HL-60/S4 (cell line): ENCODE data around the gene DCP1A.
"Not testable (repeated sequence)": the region's sequence is repeated elsewhere in the genome, so short reads cannot be mapped to it uniquely, and the experiment has no call there.

Experiments
- in situ Hi-C: fragments of 300-500 bp; cut with MboI; formaldehyde crosslinking; loops from 2 replicates; pipeline ENCODE4 v1.14.3; 2022; ENCODE audit warnings: low sequenced_read_pairs

The DCP1A gene

DNA sequence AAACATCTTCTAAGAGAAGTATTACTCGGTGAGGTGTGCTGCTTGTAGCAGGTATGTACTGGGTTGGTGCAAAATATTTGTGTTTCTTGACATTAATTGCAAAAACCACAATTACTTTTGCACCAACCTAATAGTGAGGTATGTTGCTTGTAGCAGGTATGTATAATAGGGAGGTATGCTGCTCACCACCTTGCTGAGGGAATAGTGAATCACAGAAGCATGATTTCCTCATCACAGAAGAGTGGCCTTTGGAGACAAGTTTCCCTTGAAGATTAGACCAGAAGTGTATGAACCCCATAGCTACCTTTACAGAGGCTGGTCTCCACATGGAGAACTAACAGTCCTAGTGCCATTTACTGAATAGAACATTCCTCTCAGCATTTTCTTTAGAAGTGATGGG, 15.5 kb downstream of the DCP1A start:
- in situ Hi-C loops: no loop called here

DNA sequence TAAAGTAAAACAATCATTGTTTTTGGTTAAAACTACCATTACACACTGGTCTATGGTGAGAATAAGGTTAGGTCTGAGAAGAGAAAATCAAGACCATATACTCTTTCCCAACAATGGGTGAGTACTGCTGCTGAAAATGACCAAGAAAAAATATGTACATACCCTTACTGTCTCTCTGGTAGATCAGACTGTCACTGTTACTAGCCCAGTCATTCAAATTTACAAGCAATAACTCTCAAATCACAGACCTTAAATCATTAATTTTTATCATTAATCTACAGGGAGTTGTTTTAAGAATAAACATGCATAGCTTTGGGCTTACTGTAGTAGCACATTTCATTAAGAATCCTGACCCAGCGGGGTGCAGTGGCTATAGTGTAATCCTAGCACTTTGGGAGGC, 17.4 kb downstream of the DCP1A start:
- in situ Hi-C loops: no loop called here

DNA sequence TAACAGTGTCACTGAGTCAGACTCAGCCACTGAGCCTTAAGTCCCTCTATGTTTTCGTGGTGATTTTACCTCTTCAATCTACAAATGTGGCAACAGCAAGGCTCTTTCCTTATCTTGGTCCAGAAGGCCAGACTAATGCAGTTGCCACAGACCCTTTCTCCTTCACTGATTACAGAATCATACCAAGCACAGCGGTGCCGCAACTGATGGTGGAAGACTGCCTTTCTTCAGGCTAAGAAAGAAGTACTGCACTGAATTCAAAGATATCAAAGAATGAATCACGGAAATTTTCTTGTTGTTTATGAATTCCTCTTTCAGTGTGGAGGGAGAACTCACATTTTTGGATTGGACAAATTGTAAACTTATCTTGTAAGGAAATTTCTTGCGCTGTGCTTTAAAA, 18.6 kb downstream of the DCP1A start:
- in situ Hi-C loops: no loop called here

DNA sequence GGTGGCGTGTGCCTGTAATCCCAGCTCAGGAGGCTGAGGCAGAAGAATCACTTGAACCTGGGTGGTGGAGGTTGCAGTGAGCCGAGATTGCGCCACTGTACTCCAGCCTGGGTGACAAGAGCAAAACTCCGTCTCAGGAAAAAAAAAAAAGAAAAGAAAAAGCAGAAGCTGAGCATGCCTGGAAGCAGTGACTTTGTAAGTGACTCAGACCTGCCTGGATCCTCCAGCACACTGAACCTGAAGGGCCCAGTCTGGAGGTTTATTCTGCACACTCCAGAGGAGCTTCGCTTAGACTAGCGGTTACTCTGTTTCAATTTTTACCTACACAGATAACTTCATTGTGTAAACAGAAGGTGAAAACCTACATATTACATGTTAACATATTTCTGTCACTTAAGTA, 19.4 kb downstream of the DCP1A start:
- in situ Hi-C loops: not testable (repeated sequence)

DNA sequence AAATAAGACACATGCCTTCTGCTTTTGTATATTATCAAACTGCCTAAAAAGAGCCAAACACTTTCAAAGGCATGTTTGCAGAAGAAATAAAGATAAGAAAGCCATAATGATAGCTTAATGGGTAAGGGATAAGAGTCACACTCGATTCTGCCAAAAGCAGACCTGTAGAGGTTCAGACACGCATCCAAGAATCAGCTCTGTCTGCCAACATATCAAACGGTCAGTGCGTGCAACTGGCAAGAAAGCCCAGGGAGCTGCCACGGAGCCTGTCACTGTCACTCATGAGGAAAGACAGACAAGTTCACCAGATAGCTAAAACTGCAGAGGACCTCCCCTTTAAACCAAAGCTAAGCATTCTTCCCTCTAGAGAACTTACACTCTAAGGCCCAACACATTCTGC, 23.2 kb downstream of the DCP1A start:
- in situ Hi-C loops: no loop called here

DNA sequence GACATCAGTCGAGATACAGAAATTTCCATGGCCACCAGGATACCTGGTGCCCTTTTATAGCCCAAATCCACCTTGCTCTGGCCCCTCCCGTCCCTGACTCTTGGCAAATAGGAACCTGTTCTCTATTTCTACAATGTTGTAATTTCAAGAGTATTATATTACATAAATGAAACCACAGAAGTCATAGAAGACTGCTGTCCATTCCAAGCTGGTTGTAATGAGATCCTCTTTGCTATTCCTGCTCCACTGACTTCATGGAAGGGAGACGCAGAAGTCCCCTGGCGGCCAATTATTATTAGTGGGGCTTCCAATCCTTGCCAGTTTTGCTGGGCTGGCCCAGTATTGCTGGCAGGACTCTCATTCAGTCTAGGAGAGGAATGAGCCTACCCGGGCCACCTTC, 26.6 kb downstream of the DCP1A start:
- in situ Hi-C loops: no loop called here

DNA sequence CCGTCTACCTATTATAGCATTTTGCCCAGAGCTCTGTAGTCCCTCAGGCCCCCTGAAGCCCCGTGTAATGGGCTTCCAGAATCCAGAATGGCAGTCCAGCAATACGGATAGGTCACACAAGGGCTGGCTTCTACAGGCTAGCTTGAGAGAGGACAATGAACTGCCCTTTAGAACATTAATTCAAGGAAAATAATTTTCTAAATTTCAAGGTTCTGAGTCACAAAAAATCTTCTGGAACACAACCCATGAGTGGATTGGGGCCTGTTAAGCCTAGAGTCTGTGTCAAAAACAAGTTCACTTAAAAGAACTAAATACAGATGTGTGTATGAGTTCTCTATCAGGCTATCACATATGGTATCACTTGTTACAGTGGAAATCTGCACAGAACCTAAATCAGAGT, 28.8 kb downstream of the DCP1A start:
- in situ Hi-C loops: no loop called here

DNA sequence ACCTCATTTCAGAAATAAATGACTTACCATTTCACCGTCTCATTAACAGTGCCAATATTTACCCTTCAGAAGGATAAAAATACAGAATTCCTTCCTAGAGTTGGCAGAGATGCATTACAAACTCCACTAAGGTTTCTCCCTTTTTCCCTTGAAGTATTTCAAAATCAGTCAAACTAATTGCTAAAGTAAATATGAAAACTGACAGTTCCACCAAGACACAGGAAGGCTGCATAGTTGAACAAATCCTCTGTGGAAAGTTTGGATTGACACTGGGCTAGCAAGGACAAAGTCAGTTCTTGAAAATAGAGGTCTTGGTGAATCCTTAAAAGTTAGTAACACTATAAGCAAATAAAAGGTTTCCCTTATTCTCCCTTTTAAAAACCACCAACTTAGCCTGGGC, 34.5 kb downstream of the DCP1A start:
- in situ Hi-C loops: no loop called here

DNA sequence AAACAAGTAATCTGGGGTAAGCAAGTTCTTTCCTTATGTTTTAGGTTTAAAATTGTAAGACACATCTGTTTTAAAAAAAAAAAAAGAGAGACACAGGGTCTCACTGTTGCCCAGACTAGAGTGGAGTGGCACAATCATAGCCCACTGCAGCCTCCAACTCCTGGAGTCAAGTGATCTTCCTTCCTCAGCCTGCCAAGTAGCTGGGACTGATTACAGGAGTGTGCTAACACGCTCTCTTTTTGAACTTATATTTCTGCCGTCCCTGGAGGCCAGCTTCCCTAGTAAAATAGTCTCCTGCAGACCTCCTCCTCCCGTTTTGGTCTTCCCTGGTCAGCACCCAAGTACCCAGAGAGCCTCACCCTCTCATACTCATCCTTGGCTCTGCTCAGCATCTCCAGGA, 35.5 kb downstream of the DCP1A start:
- in situ Hi-C loops: no loop called here

DNA sequence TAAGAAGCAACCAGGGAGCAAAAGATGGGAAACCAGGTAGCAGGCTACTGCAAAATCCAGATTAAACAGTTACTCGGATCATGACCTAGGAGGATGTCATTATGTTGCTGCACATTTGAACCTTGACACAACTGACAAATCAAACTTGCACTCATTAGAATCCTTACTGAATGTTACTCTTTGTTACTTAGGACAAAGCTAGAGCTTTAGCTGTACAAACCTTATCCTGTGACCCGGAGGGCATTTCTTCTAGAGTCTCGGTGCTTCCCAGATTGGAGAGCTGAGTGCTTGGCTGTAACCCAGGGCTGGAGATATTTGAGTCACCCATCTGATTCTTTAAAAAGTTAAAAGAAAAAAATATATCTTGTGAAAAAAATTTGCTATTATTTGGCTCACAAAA, 43.4 kb downstream of the DCP1A start:
- in situ Hi-C loops: no loop called here

DNA sequence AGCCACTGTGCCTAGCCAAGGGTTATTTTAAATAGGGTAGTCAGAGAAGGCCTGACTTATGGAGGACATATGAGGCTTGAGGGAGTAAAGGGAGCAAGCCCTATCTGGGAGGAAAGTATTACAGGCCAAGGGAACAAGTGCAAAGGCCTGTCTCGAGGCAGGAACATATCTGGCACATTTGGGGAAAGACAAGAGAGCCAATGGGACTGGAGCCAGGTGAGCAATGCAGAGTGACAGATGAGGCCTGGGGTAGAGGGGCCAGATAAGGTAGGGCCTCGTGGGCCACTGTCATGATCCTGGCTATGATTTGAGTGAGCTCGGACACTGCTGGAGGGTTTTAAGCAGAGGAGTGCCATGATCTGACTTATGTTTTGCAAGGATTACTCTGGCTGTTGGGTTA, 43.8 kb downstream of the DCP1A start:
- in situ Hi-C loops: no loop called here

DNA sequence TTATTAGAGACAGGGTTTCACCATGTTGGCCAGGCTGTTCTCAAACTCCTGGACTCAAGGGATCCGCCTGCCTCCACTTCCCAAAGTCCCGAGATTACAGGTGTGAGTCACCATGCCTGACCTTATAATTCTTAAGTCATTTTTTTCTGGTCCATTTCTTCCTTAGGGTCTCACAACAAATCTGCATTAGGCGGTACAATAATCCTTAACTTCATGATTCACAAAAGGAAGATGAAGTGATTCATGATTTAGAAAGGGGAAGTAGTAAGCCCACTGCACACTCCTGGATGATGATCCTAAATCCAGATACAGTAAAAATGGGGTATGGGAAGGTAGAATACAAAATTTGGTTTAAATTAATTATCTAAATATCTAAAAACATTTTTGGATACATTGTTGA, 46.5 kb downstream of the DCP1A start:
- in situ Hi-C loops: no loop called here

DNA sequence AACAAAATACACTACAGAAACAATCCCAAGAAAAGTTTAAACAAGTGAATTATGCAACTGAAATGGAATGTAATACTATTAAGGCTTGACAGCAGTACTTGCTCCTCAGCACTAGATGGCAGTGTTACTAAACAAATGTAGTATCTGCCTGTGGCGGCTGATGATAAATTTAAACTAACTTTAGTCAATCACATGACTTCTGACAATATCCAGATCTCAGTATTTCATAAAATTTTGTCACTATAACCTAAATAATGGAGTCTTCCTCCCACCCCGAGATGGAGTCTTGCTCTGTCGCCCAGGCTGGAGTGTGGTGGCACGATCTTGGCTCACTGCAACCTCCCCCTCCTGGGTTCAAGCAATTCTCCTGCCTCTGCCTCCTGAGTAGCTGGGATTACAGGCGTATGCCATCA, 47.7 kb downstream of the DCP1A start:
- in situ Hi-C loops: not testable (repeated sequence)

DNA sequence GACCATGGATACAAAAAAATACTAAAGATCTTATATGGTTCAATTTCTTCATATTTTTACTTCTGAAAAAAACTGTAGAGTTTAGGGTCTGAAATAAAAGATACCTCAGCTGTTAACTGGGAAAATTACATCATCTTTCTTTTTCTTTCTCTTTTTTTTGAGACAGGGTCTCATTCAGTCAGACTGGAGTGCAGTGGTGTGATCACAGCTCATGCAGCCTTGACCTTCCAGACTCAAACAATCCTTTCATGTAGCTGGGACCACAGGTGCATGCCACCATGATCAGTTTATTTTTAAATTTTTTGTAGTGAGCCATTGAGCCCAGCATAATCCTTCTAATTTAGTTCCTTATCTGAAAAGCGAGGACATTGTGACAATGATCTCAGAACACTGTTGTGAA, 51.9 kb downstream of the DCP1A start:
- in situ Hi-C loops: no loop called here

DNA sequence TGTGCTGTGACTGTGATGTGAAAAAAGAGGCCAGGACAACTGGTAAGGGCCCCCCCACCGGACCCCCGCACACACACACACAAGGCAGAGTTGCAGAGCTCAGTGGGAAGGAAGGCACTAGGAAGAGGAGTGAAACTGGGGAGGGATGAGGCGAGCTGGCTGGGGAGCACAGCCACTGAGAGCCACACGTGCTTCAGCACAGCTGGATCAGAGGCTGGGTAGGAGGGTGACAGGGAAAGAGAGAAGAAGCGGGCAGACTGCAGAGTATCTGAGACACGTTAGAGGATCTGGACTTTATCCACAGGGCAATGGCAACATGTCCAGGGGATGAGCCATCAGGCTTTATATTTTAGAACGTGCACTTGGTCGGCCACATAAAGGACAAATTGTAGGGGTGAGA, 53.5 kb downstream of the DCP1A start:
- in situ Hi-C loops: no loop called here

DNA sequence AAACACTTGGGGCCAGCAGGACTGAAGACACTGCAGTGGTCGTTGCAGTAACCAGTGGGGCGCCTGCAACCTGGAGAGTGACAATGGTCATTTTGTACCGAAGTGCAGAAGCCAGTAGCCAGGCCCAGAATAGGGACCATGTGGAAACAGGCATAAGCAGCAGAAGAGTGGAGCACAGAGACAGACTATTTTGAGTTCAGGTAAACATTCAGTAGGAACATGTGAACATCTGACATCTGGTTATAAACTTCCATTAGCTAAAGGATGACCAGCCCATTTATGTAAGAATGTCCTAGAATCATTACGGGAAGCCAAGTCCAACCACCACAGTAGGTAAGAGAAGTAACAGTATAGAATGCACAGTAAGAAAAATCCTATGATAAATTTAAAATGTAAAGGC, 59.1 kb downstream of the DCP1A start:
- in situ Hi-C loops: no loop called here

DNA sequence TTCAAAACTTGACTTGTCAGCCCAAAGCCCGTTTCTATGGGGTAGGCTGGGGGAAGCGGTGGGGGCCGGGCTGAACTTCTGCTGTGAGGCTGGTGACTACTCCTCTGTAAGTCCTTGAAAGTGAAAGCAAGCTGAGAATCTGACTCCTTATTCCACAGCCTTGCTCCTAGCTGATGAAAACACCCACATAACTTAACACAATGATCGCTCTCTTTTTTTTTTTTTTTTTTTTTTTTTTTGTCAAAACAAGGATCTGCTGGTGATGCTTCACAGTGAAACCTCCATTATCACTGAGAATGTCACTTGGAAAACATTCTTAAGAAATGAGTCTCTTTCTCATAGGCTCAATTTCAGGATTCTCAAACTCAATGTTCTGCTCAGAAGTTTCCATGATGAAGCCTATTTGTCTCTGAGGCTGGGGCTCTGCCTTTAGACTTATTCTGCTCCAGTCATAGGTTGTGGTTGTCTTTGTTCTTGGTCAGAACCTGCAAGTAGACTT, 60.2 kb downstream of the DCP1A start:
- in situ Hi-C loops: no loop called here

DNA sequence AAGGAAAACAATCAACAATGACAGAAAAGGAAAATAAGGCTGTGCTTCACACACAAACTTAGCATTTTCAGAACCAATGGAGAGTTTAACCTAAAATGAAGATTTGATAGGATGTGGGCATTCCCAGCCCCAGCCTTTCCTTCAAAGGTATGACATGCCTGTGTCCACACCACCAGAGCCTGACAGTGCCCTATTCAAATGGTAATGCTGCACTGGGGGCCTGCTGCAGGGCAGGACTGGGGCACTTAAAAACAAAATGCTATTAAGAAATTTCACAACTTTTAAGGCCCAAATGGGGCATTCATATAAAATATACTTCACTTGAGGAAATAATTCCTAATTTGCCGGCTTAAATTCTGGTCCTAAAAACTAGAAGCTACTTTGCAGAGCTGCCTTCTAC, 60.6 kb downstream of the DCP1A start:
- in situ Hi-C loops: no loop called here

DNA sequence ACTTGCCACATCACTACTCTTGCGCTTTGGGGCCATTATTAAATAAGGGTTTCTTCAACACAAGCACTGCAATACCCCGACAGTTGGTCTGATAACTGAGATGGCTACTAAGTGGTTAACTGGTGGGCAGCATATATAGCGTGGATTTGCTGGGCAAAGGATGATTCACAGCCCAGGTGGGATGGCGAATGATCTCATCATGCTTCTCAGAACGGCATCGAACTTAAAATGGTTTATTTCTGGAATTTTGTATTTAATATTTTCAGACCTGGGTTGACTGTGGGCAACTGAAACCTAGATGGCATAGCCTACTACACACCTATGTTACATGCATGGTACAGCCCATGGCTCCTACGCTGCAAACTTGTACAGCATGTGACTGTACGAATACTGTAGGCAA, 64.8 kb downstream of the DCP1A start:
- in situ Hi-C loops: no loop called here

DNA sequence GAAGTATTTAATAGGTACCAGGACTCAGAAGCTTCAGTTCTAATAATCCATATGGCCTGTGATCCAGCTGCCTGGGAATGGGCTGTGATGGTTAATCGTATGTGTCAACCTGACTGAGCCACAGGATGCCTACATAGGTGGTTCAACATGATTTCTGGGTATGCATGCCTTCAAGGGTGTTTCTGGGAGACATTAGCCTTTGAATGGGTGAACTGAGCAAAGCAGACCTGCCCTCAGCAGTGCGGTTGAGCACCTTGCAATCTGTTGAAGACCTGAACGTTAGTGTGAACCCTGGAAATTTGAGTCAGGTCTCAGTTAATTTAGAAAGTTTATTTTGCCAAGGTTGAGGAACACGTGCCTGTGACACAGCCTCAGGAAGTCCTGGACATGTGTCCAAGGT, 68.7 kb downstream of the DCP1A start:
- in situ Hi-C loops: no loop called here

DNA sequence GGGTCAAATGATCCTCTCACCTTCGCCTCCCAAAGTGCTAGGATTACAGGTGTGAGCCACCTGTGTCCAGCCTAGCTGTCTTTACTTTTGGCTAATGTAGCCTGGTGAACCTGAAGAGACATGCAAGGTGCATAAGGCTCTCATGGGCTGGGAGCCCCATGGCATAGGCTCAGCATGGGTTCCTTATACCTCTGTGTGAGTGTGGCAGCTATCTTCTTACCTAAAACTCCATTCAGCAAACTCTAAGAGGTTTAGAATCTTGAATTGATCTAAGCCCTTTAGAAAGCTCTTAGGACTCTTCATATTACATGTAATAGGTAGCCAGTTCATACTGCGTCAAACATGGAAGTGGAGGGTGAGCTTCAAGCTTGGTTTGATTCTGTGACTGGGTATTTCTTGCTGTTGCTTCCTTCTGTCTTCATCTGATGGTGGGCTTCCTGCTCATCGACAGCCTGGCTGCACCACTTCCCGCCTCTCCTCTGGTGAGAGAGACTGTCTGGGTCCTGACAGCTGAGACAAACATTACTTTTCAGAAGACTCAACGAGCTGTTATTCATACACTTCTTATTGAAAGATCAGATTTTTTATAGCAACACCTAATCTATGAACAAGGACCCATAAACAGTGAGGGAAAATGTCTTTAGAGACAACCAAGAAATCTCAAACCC, 72.3 kb downstream of the DCP1A start:
- in situ Hi-C loops: no loop called here

DNA sequence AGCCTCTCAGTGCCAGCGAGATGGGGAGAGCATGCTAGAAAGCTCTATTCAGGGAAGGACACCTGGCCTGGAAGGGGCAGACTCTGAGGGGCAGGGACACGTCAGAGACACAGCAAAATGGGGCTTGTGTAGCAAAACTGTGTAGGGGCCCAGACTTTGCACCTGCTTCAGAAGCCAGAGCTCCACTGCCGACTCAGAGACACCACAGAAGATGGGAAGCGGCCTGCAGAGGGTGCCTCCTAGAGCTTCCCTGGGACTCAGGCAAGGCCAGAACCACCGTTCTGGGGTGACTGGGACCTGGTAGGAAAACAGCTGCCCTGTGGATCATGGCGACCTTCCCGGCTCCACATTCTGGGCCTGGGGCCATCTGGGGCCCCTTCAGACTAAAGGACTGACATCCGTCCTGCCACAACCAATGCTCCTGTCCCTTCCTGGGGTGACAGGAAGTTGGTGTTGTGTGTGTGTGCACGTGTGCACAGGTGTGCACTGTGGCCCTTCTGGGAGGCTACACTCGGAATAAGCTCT, 74.1 kb downstream of the DCP1A start:
- in situ Hi-C loops: no loop called here
